ENCODE data around the gene AURKA.

DNA sequence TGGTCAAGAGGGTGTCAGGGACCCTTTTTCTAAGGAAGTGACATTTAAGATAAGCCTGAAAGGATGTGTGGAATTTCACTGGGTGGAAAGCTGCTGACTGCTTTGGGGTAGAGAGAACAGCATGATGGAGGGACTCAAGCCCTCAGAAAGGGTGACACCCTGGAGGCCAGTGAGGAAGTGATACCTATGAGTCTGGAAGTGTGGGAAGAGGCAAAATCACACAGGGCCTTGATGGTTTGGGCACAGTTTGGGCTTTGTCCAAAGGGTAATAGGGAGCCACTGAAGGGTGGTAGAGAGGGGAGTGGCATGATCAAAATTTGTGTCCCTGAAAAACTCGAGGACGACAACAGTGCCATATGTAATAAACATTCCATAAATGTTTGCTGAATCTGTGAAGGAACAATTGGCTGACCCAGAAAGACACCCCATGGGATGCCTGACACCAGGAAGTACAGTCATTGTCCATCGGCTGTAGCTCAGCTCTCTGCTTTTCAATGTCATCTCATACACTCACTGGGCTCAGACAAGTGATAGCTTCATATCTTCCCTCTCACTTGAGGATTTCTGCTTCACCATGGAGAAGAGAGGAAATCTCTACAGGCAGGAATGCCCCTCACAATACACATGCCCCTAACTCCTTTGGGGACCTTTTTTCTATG is 41.3 kb upstream of the AURKA start:
- TF ChIP-seq CTCF (conservative IDR thresholded peaks at IDR 0.05 in 1 of 2, IDR thresholded peaks at IDR 0.05 in 1 of 2; ENCODE audit: extremely low read depth in 1 of 2, insufficient read depth in 1 of 2, low read depth in 1 of 2, low read length in 2 of 2) (no peak), EZH2 (IDR thresholded peaks at IDR 0.05; ENCODE audit: borderline replicate concordance, low read length) (no peak)
